HG02759 (cell line): ENCODE measurements around the gene GNAT3.

Experiments
- ATAC-seq: cut with Tn5 transposase; IDR thresholded peaks from one replicate; pipeline ENCODE4 v1.9.1; 2021; ENCODE audit warnings: mild to moderate bottlenecking, moderate library complexity; ENCODE audit not compliant: unreplicated experiment

The GNAT3 gene

DNA sequence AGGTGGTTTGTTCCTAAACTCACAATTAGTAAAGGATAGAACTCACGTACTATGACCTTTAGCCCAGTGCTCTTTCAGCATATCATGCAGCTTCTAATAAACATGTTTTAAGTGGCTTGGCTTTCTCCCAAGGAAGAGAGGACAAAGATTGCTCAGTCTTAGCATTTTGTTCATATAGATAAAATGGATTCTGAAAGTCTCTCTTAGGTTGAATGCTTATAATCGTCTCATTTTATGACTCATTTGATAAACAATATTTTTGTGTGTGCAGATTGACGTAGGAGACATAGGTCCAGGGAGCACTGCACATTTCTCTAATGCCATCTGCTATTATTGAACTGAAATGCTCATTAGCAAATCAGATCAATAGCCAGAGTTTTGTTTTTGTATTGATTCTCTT is 44.8 kb downstream of the GNAT3 start:
- no peak for ATAC-seq

GRCh38 chr7:80466636-80467035 is 45.2 kb downstream of the GNAT3 start:
- ATAC-seq = no peak

- no peak for ATAC-seq
Observed at GRCh38 chr7:80464211-80464610, 47.7 kb downstream of the GNAT3 start.

DNA sequence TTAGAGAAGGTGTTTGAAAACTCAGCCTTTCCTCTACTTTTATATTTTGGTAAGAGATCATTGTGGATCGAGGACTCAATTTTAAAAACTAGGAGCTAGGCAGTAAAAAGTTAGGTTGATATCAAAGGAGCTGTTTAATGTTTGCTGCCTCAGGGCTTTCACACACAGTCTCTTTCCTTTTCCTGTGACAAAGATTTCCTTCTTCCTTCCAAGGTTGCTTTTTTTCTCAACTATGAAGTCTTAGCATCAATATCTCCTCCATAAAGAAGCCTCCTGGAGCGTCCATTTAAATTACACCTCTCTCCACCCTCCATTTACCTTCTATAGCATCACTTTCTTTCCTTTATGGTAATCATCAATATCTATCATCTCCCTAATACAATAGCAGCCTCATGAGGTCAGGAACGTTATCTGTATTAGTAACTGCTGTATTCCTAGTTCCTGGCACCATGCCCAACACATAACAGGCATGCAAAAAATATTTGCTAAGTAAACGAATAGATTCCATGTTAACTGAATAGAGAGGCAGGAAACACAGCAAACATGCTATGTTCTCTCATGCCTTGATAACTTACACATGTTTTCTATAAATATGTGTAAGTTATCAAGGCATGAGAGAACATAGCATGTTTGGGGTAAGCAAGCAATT is 48.5 kb downstream of the GNAT3 start:
- no peak for ATAC-seq

DNA sequence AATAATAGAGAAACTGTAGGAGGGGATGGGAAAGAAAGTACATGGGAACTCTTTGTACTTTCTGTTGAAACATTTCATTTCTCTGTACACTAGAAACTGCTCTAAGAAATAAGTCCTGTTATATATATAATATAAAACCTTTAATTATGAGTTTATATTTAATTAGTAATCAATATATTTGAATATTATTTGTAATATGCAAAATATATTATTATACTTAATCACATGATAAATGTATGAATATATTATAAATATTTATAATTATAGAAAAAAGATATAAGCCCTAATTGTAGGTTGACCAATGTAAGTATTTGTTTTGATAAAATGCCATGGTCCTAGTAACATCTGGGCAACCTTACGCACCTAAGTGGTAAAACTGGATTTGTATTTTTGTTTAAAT is 51.0 kb downstream of the GNAT3 start:
- ATAC-seq = no peak

- no peak for ATAC-seq
Observed at GRCh38 chr7:80459776-80460510, 51.9 kb downstream of the GNAT3 start.

DNA sequence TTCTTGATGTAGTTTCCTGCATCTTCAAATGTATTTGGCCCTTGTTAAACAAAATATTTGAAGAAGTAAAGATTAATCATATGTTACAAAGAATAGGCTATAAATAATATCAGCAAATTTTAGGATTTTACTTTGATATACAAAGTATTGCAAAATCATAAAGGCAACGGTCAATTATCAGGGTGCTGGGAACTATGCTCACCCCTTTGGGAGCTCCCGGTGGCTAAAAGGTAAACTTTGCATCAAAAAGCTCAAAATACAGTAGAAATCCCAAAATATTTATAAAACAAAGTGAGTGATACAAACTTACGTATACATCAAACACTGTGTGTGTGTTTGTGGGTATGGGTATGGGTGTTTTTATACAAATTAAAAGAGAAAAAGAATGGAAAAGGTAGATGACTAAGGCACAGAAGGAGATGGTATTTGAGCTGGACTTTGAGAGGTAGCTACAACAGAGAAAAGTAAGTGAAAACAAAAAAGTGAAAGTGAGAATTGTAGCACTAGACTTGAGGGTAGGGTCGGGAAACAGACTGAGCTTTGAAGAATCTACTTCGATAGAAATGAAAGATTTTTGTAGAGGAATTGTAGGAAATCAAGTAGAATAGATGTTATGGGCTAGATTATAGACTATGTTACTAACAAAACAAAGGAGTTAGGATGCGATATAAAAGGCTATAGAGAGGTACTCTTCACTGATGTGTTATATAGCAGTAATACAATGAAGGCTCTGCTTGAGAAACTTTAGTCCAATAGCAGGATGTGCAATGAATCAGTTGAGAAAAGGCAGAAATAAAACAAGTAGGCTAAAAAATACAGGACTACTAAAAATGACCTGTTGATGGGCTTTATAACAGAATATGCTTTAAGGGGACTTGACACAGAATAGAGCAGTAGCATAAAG is 52.8 kb downstream of the GNAT3 start:
- no peak for ATAC-seq

DNA sequence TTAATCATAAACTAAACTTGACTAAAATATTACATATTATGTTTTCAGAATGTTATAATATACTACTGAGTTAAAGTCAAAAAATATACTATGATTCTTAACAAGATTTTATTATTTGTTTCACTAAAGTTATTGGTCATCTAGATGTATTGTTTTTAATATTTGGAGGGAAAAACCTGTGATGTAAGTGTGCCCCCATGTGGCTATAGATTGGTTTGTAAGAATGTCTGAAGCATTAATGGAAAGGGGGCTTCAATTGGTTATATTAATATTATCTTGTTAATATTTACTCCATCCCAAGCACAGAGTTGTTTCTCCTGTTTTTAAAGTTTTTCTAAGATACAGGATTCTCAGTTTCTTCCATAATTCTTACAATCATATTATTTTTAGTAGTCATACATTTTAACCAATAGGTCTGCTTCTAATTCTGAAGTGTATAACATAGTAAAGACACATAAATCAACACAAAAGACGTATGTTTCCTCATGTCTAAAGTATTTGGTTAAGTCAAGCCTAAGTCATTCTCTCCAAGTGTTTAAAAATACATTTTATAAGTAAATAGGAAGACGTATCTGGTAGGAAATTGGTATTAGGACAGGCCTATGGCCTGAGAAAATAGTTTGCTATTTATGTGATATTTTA is 58.0 kb downstream of the GNAT3 start:
- ATAC-seq = no peak

DNA sequence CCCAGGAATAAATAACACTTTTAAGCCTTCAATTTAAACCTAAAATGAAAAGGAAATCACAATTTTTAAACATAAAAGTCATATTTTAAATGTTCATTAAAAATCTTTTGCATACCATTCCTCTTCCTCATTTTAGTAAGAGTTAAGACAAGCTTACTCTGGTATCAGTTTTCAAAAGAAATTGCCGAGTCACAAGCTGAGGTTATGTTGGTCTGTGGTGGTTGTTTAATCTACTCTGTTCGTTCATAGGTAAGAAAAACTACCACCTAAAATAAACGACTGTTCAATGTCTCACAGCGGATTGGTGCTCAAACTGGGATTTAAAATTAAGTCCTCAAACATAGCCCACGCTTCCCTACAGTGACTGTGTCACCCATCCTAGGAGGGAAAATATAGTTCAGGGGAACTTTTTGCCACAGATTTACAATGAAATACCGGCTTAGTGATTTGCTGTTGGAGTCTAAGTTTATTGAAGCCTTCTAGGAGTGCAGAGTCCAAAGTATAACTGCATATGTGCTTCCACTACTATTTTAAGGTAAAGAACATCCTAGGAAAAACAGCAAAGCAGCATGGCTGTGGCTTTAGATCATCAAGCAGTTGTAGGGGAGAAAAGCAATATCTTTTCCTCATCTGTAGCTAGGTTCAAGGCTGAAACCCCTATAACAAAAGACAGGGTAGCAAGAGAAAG is 61.1 kb downstream of the GNAT3 start:
- ATAC-seq = no peak

GRCh38 chr7:80449836-80450235 is 62.0 kb downstream of the GNAT3 start:
- no peak for ATAC-seq

DNA sequence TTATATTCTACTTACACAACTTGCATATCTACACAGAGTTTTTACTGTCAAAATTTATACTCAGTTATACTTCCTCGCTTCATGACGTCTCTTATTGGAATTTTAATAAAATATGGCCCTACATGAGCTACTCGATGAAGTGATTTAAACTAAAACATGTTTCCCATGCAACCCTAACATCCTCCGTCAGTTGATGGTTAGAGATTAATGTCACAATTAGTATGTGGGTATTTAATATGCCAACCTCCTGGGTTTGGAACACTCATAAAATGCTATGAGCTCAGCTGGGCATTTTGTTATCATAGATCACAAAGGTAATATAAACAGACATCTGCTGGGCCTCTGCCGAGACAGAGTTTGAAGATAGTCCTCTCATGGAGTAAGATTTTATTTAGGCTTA is 66.5 kb downstream of the GNAT3 start:
- ATAC-seq = no peak

DNA sequence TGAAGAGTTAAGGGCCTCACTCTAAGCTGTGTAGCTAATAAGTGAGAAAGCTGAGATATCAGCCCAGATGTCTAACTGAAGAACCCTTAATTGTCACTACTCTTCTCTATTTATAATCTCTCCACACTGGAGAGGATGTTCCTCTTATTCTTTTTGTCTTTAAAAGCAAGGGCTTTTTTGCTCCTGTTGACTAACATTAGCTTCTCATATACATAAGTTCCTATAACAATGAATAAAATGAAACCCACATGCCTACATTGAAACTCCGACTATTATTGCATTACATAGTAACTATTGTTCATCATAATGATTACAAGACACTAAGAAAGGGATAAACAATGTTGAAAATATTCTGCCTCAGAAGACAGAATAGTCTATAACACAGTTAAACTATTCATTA is 67.1 kb downstream of the GNAT3 start:
- no peak for ATAC-seq

DNA sequence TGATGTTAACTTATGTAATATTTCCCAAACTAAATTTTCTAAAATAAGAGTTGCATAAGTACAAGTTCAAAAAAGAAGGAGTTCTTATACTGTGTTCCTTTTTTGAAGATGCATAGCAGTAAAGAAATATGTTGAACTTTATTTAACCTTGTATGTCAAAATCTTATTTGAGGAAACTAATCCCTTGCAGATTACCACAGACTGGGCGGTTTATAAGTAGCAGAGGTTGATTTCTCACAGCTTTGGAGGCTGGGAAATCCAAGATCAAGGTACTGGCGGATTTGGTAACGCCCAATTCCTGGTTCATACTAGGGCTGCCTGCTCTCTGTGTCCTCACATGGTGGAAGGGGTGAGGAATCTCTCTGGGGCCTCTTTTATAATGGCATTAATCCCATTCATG is 68.5 kb downstream of the GNAT3 start:
- no peak for ATAC-seq

- no peak for ATAC-seq
Observed at GRCh38 chr7:80440883-80441282, 71.0 kb downstream of the GNAT3 start.

- ATAC-seq = no peak
Observed at GRCh38 chr7:80439894-80440821, 71.7 kb downstream of the GNAT3 start.

GRCh38 chr7:80435521-80435920 is 76.3 kb downstream of the GNAT3 start:
- no peak for ATAC-seq

DNA sequence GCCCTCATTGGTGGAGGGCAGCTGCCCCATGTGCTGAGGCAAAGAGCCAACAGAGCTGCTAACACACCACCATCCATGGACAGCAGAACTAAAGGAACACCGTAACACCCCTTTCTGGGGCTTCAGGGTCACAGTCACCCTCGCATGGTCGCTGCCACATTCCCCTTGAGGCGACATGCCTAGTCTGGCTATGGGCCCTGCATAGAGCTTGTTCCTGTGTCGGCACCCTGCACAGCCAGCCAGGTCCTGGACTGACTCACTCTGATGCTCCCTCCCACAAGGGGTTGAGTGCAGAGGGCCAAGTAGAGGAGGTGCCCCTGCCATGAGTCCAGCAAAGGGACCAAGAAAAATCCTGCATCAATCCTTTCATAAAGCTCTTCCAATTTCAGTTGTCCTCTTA is 77.8 kb downstream of the GNAT3 start:
- no peak for ATAC-seq

DNA sequence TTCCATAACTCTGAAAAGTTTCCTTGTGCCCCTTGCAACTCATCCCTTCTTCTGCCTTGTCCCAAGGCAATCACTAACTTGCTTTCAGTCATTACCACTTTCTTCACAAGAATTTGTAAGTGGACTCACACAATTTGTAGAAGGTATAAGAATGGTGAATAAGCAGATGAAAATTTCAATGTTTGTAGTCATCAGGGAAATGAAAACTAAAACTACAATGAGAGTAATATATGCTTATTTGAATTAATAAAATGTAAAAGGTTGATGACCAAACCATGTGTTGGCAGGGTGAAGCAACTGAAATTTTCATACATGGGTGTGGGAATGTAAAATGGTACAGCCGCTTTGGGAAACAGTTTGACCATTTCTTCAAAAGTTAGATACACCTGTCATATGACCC is 79.7 kb downstream of the GNAT3 start:
- ATAC-seq = no peak

- no peak for ATAC-seq
Observed at GRCh38 chr7:80429181-80429580, 82.7 kb downstream of the GNAT3 start.
